ES-I3 (cell line): ENCODE measurements around the gene RREB1.
"Not testable (repeated sequence)": the region's sequence is repeated elsewhere in the genome, so short reads cannot be mapped to it uniquely, and the experiment has no call there.

ENCODE experiments used
- H3K36me3 ChIP-seq: 2 replicates; pipeline ENCODE4 v1.6.1; 2013; ENCODE audit warnings: mild to moderate bottlenecking, low read length, control low read depth, moderate library complexity; ENCODE audit not compliant: insufficient read depth
- H3K4me1 ChIP-seq: 2 replicates; pipeline ENCODE4 v1.6.1; 2013; ENCODE audit warnings: mild to moderate bottlenecking, control low read depth, low read length; ENCODE audit not compliant: insufficient read depth
- H3K9ac ChIP-seq: 2 replicates; pipeline ENCODE4 v1.6.1; 2013; ENCODE audit warnings: low read depth, mild to moderate bottlenecking, low read length, moderate library complexity
- H3K9me3 ChIP-seq: 2 replicates; pipeline ENCODE4 v1.6.1; 2013; ENCODE audit warnings: mild to moderate bottlenecking, low read length, moderate library complexity; ENCODE audit not compliant: control insufficient read depth, insufficient read depth

RREB1 gene

GRCh38 chr6:7267071-7267465 is 159.3 kb downstream of the RREB1 start:
- Histone ChIP-seq H3K4me1 (no peaks in the 10 kb centered on the region; the same call in 1 of the 2 replicates), H3K9me3 (no peaks in the 10 kb centered on the region), H3K9ac (no peak overlapping the region), H3K36me3 (no peaks in the 10 kb centered on the region)

DNA sequence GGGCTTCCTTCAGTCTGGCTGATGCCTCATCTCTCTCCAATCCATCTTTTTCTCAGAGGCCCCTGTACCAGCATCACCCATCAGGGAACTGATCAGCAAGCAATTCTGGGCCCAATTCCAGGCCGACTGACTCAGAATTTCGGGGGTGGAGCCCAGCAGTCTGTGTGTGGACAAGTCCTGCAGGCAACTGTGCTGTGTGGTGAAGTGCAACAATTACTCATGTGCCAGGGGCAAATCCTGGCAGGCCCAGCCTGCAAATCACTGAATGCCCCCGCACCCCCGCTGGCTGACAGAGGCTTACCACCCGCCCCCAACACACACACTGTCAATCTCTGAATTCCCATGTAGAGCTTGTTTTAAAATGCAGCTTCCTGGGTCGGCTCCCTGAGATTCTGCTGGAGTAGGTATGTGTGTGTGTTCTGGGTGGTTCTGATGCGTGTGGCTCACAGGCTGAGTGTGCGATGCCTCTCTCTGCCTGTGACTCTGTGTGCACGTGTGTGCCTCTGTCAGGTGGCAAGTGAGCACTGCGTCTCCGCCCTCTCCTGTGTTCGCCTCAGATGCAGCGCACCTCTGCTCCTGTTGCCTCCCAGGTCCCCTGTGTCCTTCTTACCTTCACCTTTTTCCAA is 159.8 kb downstream of the RREB1 start:
- no peaks in the 10 kb centered on the region for H3K4me1 ChIP-seq
- no peak overlapping the region for H3K9ac ChIP-seq
- no peaks in the 10 kb centered on the region for H3K9me3 ChIP-seq
- H3K36me3 ChIP-seq, result no peaks in the 10 kb centered on the region

- Histone ChIP-seq H3K4me1 (no peaks in the 10 kb centered on the region), H3K36me3 (no peaks in the 10 kb centered on the region), H3K9me3 (no peaks in the 10 kb centered on the region), H3K9ac (no peak overlapping the region)
Observed at GRCh38 chr6:7268362-7268761, 160.6 kb downstream of the RREB1 start.

DNA sequence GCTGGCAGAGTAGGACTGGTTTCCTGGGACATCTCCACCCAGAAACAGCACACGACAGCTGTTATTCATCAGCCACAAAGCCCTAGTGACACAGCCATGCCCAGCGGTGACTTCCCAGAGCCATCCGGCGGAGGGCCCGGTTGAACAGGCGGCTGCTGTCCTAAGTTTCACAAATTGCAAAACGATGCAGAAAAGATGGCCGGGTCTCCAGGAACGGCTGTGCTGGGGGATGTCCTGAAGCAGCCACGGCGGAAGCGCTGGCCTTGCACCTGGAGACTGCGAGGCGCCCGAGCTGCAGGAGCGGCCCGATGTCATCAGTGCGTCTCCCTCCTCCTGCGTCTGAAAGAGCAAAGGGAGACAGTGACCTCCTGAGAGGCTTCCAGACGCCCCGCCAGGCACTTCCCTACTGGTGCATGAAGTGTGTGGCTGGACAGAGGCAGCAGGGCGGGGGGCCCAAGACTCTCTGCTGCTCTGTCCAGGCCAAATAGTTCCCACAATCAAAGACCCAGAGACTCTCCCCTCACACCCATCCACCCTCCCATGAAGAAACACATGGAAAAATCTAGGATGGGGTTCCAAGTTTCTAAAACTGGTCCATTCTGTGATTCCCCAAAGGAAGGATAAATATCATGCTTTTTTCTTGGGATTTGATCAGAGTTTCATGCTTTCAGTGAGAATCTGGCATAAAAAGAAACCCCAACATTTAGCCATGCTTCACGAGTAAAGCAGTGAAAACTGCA is 161.2 kb downstream of the RREB1 start:
- no peaks in the 10 kb centered on the region for H3K36me3 ChIP-seq
- no peaks in the 10 kb centered on the region for H3K4me1 ChIP-seq
- H3K9me3 ChIP-seq, result no peaks in the 10 kb centered on the region
- H3K9ac ChIP-seq, result no peak overlapping the region

GRCh38 chr6:7269816-7270215 is 162.1 kb downstream of the RREB1 start:
- no peaks in the 10 kb centered on the region for H3K36me3 ChIP-seq
- no peaks in the 10 kb centered on the region for H3K4me1 ChIP-seq
- no peaks in the 10 kb centered on the region for H3K9me3 ChIP-seq
- H3K9ac ChIP-seq, result no peak overlapping the region

- H3K9me3 ChIP-seq, result no peaks in the 10 kb centered on the region
- H3K4me1 ChIP-seq, result no peaks in the 10 kb centered on the region
- no peak overlapping the region for H3K9ac ChIP-seq
- H3K36me3 ChIP-seq, result no peaks in the 10 kb centered on the region
Observed at GRCh38 chr6:7270320-7271204, 162.8 kb downstream of the RREB1 start.

GRCh38 chr6:7271205-7271534 is 163.4 kb downstream of the RREB1 start:
- H3K36me3 ChIP-seq, result no peaks in the 10 kb centered on the region
- H3K9me3 ChIP-seq, result no peaks in the 10 kb centered on the region
- H3K4me1 ChIP-seq, result no peaks in the 10 kb centered on the region
- no peak overlapping the region for H3K9ac ChIP-seq

- no peak overlapping the region for H3K9ac ChIP-seq
- H3K4me1 ChIP-seq, result no peaks in the 10 kb centered on the region
- H3K36me3 ChIP-seq, result no peaks in the 10 kb centered on the region
- no peaks in the 10 kb centered on the region for H3K9me3 ChIP-seq
Observed at GRCh38 chr6:7273709-7274108, 165.9 kb downstream of the RREB1 start.

- not testable (repeated sequence) for H3K9me3 ChIP-seq, H3K4me1 ChIP-seq, H3K9ac ChIP-seq, H3K36me3 ChIP-seq
Observed at GRCh38 chr6:7274525-7274924, 166.8 kb downstream of the RREB1 start.

GRCh38 chr6:7276199-7276524 is 168.4 kb downstream of the RREB1 start:
- H3K9me3 ChIP-seq, result no peaks in the 10 kb centered on the region
- no peak overlapping the region for H3K9ac ChIP-seq
- no peaks in the 10 kb centered on the region for H3K4me1 ChIP-seq
- no peaks in the 10 kb centered on the region for H3K36me3 ChIP-seq

DNA sequence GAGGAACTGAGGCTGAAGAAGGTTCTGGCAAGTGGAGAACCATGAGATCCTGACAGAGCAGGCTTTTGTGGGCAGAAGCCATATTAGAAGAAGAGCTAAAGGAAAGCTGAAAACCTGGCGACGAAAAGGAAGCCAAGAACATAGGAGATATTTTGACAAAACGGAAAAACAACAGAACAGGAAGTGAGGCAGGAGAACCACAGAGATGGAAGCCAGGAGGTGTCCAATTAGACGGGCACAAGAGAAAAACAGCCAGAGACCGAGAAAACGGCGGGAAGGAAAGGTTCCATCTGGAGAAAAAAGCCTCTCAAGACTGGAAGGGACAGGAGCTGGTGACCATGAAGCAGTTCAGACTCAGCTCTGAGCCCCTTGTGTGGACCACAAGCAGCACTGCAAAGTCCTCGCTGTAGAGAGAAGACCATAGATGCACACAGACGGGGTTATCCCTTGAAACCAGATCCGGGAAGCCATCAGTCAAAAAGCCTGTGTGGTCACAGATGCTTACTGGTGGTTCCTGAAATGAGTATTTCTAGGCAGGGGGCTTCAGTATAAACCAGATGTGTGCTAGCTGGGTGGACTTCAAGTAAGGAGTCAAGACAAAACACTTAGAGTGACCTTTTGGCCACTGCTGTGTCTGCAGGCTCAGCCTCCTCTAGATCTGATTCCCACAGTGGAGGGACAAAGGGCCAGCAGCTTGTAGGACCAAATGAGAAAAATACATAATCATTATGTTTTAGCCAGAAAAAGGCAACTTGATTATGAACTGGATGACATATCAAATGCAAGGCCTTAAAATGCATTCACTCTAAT is 174.5 kb downstream of the RREB1 start:
- Histone ChIP-seq H3K36me3 (peaks cover 2% of the 10 kb centered on the region; the same call in 1 of the 2 replicates), H3K4me1 (no peaks in the 10 kb centered on the region), H3K9ac (no peak overlapping the region), H3K9me3 (no peaks in the 10 kb centered on the region; the same call in 1 of the 2 replicates)

DNA sequence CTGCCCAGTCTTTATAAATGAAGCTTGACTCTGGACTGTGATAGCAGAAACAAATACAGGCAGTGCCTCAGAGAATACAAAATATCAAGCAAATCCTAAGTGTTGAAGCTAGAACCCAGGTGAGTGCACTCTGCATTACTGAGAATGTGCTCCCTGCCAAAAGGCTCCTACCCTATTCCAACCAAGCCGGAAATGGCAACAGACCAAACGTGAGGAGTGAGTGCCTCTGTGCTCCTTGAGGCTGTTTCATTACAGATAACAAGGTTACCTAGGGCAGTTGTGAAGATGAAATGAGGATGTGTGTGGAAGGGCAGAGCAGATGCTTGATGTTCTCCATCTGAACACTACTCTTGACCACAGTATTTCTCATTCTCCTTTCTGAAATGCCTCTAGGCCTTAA is 175.9 kb downstream of the RREB1 start:
- H3K9me3 ChIP-seq, result no peaks in the 10 kb centered on the region; the same call in 1 of the 2 replicates
- peaks cover 2% of the 10 kb centered on the region; the same call in 1 of the 2 replicates for H3K36me3 ChIP-seq
- H3K9ac ChIP-seq, result no peak overlapping the region
- H3K4me1 ChIP-seq, result no peaks in the 10 kb centered on the region

DNA sequence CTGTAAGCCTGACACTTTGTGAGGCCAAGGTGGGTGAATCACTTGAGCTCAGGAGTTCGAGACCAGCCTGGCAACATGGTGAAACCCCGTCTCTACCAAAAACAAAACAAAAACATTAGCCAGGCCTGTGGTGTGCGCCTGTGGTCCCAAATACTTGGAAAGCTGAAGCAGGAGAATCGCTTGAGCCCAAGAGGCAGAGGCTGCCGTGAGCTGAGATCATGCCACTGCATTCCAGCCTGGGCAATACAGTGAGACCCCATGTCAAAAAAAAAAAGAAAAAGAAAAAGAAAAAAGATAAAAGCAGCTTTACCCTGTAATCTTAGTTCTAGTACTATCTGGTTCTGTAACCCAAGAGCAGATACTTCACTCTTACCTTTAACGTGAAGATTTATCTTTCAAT is 177.7 kb downstream of the RREB1 start:
- H3K9me3 ChIP-seq, result no peaks in the 10 kb centered on the region; the same call in 1 of the 2 replicates
- peaks cover 10% of the 10 kb centered on the region; the same call in 1 of the 2 replicates for H3K36me3 ChIP-seq
- H3K4me1 ChIP-seq, result no peaks in the 10 kb centered on the region
- no peak overlapping the region for H3K9ac ChIP-seq

DNA sequence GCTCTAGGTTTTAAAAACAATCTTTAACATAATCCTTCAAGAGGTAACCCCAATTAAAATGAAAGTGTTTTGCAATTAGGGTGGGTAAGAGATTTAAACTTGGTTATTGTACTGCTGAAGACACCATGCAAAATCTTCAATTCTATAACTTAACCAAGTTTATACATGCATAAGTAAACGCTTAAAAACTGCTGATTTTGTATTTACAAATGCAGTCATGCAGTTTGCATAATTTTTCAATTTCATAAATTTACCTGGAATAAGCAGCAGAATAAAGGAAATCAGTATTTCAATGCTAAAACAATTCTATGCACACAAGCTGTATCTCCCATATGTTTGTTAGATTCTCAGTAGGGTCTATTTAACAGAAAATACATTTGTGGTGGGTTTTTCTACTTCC is 182.3 kb downstream of the RREB1 start:
- Histone ChIP-seq H3K4me1 (no peaks in the 10 kb centered on the region), H3K36me3 (peaks cover 8% of the 10 kb centered on the region; the same call in 1 of the 2 replicates), H3K9ac (no peak overlapping the region), H3K9me3 (no peaks in the 10 kb centered on the region)
